ENCODE results near the gene CTNNA3.

CTNNA3 gene

GRCh38 chr10:66927251-66927935 lies 768.6 kb downstream of the CTNNA3 start:
- no peak for DNase-seq

DNA sequence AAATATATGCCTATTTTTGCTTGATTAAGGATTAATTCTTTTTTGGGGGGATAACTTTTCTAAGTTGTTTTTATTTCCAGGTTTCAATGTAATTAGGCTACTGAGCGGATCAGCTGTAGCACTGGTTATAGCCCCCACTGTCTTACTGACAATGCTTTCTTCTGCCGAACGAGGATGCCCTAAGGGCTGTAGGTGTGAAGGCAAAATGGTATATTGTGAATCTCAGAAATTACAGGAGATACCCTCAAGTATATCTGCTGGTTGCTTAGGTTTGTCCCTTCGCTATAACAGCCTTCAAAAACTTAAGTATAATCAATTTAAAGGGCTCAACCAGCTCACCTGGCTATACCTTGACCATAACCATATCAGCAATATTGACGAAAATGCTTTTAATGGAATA lies 769.2 kb downstream of the CTNNA3 start:
- no peak for DNase-seq

- no peak for DNase-seq
Observed at GRCh38 chr10:66925896-66926715, 769.9 kb downstream of the CTNNA3 start, which contains the start of gene LRRTM3. Gene LRRTM3, plus strand, starts transcription at chr10:66926036.

DNA sequence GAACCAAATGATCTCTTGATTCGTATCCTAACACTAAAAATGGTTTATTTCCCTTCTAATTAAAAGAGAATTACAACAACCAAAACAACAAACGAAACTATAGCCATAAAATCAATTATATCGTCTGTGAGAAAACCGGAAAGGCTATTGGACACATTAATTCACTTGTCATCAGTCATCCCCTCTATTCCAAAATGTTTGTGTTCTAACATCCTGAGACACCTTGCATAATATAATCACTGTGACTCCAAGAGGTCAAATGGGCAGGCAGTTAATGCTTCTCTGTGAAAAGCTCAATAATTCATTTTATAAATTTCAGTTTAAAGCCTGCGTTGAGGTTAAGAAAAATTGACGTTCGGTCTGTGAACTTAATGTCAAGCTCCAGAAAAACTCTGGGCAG lies 770.6 kb downstream of the CTNNA3 start:
- DNase-seq, result no peak

DNA sequence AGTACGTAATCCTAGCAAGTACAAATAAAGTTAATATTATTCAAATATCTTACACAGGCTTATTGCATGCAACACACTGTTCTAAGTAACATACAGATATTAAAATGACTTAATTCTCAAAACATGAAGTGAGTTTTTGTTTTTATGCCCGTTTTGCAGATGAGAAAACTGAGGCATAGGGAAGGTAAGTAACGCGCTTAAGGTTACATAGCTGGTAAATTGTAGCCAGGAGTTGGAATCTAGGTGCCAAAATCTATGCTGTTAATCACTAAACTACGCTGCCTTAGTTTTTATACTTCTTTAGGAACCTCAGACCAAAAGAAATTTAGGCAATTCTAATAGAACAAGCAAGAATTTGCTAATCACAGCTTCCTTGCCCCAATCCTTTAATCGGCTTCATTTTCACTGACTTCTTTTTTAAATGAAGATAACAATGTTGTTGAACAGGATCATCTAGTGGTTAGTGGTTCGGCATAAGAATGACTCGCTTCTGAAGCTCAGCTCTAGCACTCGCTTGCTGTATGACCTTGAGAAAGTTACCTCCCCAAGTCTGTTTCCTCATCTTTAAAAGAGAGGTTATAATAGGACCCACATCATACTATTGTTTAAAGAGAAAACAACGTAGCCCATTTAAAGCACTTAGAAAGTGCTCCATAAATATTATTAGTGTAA lies 771.2 kb downstream of the CTNNA3 start:
- DNase-seq, result no peak

GRCh38 chr10:66919248-66919647 lies 776.7 kb downstream of the CTNNA3 start:
- DNase-seq, result no peak

DNA sequence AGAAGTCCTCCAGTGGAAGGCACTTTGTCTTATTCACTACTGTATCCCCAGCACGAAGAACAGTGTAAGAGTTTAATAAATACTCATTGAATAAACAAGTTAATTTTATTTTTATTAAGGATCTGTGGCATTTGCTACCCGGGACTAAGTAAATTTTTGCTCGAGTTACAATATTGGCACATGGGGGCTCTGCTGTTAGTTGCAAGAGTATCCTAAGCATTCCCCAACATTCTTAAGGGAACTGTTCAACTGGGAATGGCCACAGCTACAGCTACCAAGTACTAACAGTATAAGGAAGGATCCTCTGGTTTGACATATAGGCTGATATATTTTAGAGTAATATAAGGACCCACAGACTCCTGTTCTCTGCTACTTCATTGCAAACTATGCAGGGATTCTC lies 778.9 kb downstream of the CTNNA3 start:
- DNase-seq, result no peak

DNA sequence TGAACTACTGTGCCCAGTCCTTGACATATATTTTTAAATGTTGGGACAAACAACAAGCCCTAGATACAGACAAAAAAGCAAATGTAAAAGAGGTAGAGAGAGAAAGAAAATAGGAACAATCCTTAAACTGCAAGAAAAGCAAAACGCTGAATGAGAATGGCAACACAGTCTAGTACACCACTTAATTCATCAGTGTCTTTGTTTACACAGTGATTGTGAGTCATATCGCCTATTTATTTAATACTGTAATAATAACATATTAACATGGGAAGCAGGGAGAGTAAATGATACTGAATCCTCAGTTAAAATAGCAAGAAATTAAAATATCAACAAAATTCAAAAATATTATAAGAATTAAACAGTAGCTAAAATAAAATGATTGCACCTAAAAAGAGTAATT lies 780.0 kb downstream of the CTNNA3 start:
- no peak for DNase-seq

GRCh38 chr10:66910671-66911070 lies 785.3 kb downstream of the CTNNA3 start:
- no peak for DNase-seq

DNA sequence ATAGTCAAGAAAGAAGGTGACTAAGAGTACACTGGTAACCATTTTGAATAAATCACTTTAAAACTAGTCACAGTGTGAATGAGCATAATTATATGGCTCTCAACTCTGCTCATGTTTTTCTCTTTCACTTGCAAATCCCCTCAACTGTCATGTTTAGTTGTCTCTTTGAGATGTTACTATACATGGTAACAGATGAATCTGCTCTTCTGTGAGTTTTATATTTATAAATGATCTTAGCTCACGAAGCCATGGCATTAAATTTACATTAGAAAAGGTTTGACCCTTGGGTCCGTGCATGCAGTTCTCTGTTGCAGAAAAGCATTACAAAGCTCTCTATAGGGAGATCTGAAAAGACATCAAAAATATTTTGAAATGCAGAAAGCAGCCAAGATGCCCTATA lies 803.1 kb downstream of the CTNNA3 start:
- DNase-seq, result no peak

- no peak for DNase-seq
Observed at GRCh38 chr10:66888237-66888636, 807.8 kb downstream of the CTNNA3 start.

DNA sequence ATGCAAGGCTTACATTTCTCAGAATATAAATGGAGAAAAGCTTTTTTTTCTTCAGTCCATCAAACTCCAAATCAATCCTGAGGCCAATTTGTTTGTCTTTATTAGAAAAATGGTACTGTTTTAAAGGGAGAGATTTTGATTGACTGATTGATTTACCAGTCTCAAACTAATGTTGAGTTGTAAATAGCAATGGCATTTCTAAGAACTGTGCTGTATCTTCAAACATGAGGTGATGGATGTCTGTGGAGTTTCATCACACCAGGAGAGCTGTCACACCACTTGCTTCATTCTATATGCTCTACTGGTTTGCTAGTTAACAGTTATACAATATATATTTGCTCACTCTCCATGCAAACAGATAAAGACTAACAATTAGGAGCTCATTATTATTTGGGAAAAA lies 809.1 kb downstream of the CTNNA3 start:
- DNase-seq, result no peak

GRCh38 chr10:66882271-66882670 lies 813.7 kb downstream of the CTNNA3 start:
- DNase-seq, result no peak

- DNase-seq, result no peak
Observed at GRCh38 chr10:66881814-66882213, 814.2 kb downstream of the CTNNA3 start.

GRCh38 chr10:66880826-66881225 lies 815.2 kb downstream of the CTNNA3 start:
- DNase-seq, result no peak

GRCh38 chr10:66880292-66880691 lies 815.7 kb downstream of the CTNNA3 start:
- no peak for DNase-seq

DNA sequence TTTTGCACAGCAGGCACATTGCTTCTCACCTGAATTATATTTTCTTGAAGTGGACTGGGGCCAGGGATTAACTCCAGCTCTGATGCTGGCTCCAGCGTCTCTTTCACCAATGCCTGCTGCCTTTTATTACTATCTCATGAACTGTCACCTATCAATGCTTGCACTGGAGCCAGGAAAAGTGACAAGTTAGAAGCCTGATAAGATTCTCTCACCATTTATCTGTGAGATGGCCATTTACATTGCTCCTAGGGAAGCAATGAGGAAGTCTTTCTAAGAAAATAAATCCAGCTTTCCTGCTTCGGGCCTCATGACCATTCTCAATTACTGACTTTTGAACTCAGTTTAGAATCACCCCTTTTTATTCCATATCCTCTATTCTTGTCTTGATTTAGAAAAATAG lies 818.6 kb downstream of the CTNNA3 start:
- DNase-seq, result no peak

GRCh38 chr10:66869635-66870034 lies 826.4 kb downstream of the CTNNA3 start:
- no peak for DNase-seq

DNA sequence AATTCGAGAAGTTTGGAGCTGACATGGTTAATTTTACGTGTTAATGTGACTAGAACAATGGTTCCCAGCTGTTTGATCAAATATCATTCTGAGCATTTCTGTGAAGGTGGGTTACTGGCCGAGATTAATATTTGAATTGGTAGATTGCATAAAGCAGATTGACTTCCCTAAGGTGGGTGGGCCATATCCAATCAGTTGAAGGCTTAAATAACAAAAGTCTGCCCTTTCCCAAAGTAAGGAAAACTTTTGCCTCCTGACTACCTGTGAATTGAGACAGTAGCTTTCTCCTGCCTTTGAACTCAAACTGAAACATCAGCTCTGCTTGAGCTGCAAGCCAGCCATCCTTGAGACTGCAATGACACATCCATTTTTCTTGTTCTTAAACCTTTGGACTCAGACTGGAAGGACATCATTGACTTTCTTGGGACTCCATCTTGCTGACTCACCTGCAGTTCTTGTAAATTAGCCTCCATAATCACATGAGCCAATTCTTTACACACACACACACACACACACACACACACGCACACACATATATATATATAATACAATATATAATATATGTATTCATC lies 833.2 kb downstream of the CTNNA3 start:
- DNase-seq, result no peak

- DNase-seq, result no peak
Observed at GRCh38 chr10:66860376-66860945, 835.5 kb downstream of the CTNNA3 start.

GRCh38 chr10:66852811-66853210 lies 843.2 kb downstream of the CTNNA3 start:
- no peak for DNase-seq

GRCh38 chr10:66848856-66849255 lies 847.1 kb downstream of the CTNNA3 start:
- DNase-seq, result no peak

All from T1000 (cell line).